Esophagus squamous epithelium (tissue), 4 donors: ENCODE data around the gene TCF15.

Source experiments
- CTCF ChIP-seq, 6 experiments: fragments of 450-650 bp in 4 of 6; fragments of 200-600 bp in 2 of 6; sonication (generic) in 2 of 6; IDR thresholded peaks; one replicate each; pipeline ENCODE4 v1.5.1; 2016 to 2019; ENCODE audit warnings: antibody characterized with exemption in 6 of 6, mild to moderate bottlenecking in 4 of 6, moderate library complexity in 4 of 6
- POLR2A ChIP-seq, 4 donors: fragments of 450-650 bp; IDR thresholded peaks; one replicate each; pipeline ENCODE4 v1.6.1; 2017; ENCODE audit warnings: antibody characterized with exemption in 4 of 4, mild to moderate bottlenecking in 4 of 4, moderate library complexity in 3 of 4

DNA sequence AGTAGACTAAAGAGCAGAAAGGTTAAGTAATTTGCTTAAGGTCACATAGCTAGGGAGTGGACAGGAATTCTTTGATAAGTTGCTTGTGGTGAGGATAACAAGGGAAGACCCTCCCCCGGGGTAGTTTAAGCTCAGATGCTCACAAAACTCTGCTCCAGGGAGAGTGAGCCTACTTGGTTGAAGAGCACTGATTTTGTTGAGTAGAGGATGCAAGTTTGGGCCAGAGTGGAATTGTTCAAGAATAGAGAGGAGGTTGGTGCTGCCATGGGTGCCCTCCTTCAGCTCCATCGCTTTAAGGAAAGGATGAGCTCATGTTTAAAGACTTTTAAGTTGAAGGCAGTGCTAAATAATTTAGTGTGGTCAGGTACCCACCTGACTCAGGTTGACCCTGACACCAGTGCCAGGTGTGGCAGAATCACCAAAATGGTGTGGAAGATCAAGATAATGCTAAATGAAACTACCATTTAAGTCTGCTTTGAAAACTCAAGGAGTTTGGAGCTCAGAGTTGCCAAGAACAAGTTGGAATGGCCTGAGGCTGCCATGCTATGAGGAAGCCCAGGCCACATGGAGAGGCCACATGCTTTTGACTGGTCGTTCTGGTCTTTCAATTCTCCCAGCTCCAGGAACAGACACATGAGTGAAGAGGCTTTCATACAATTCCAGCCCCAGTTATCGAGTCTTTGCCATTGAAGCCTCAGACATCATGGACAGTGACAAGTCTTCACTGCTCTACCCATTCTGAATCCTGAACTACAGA lies 8.0 kb upstream of the TCF15 start:
- TF ChIP-seq CTCF (IDR thresholded peaks at IDR 0.05) = no peak
- TF ChIP-seq POLR2A (IDR thresholded peaks at IDR 0.05) = no peak
